Prostate gland (tissue), 2 donors: ENCODE results near the gene PXDC1. TPM values are rescaled to one million over a fixed set of nuclear protein-coding genes. Genes with fewer than 3 reads are reported as not detected.
"Not testable (repeated sequence)": the region's sequence is repeated elsewhere in the genome, so short reads cannot be mapped to it uniquely, and the experiment has no call there.

Source experiments
- DNase-seq: peaks from one replicate; pipeline ENCODE4 v3.0.0-alpha.2; 2019; ENCODE audit warnings: low spot score
- H3K27ac ChIP-seq, 2 donors: fragments of 200-600 bp; sonication (generic); 2 replicates each; pipeline ENCODE4 v1.5.1; 2017 to 2019
- H3K27me3 ChIP-seq: fragments of 200-600 bp; sonication (generic); replicated peaks from 2 replicates; pipeline ENCODE4 v1.5.1; 2019; ENCODE audit not compliant: insufficient read depth
- H3K36me3 ChIP-seq, 2 donors: fragments of 200-600 bp; sonication (generic); 1 replicate in 1 of 2; 2 replicates in 1 of 2; pipeline versions ENCODE4 v1.5.1 to v1.8.1; 2017 to 2019
- H3K4me1 ChIP-seq: fragments of 200-600 bp; sonication (generic); replicated peaks from 2 replicates; pipeline ENCODE4 v1.5.1; 2019
- H3K4me3 ChIP-seq, 2 donors: fragments of 200-600 bp; sonication (generic); 2 replicates each; pipeline ENCODE4 v1.5.1; 2017 to 2019
- H3K9me3 ChIP-seq: fragments of 200-600 bp; sonication (generic); 2 replicates; pipeline ENCODE4 v1.5.1; 2017
- POLR2A ChIP-seq: fragments of 450-650 bp; IDR thresholded peaks from one replicate; pipeline ENCODE4 v1.6.1; 2016; ENCODE audit warnings: antibody characterized with exemption, mild to moderate bottlenecking
- POLR2AphosphoS5 ChIP-seq: sonication (generic); formaldehyde crosslinking; IDR thresholded peaks from one replicate; pipeline ENCODE4 v1.6.1; 2017; ENCODE audit warnings: antibody characterized with exemption
- WGBS: methylation state at CpG from one replicate; pipeline ENCODE4 v1.1.5; 2018; 5-methylcytosine and 5-hydroxymethylcytosine counted together
- intact Hi-C: fragments of 100-400 bp; cut with DNase I; formaldehyde crosslinking; loops from one replicate; pipeline ENCODE4 v1.14.2; 2022
- total RNA-seq, 2 donors: library from RNA; depleted of rRNA; stranded (reverse); fragments of >200 nt; gene quantifications; one replicate each; pipeline ENCODE4 v1.1.0, GENCODE V29; 2016
- TF ChIP-seq, protein P1 (sequence below), 4 experiments: fragments of 200-600 bp in 2 of 4; fragments of 450-650 bp in 2 of 4; sonication (generic) in 2 of 4; IDR thresholded peaks; 1 replicate in 3 of 4; 2 replicates in 1 of 4; pipeline ENCODE4 v1.5.1; 2016 to 2019; ENCODE audit warnings: antibody characterized with exemption in 4 of 4, mild to moderate bottlenecking in 2 of 4, moderate library complexity in 2 of 4

The PXDC1 gene
- total RNA-seq, 2 donors from 2014 or later = 40.5 to 59.5 TPM

- no peaks in the 10 kb centered on the region for H3K36me3 ChIP-seq
- H3K27me3 ChIP-seq = no peaks in the 10 kb centered on the region
- H3K4me1 ChIP-seq = no peaks in the 10 kb centered on the region
- 78% methylated on average over 9 of the region's 9 CpGs for WGBS
- TF ChIP-seq POLR2AphosphoS5 = no peak
- no peak for TF ChIP-seq POLR2A
- TF ChIP-seq, protein P1, sequence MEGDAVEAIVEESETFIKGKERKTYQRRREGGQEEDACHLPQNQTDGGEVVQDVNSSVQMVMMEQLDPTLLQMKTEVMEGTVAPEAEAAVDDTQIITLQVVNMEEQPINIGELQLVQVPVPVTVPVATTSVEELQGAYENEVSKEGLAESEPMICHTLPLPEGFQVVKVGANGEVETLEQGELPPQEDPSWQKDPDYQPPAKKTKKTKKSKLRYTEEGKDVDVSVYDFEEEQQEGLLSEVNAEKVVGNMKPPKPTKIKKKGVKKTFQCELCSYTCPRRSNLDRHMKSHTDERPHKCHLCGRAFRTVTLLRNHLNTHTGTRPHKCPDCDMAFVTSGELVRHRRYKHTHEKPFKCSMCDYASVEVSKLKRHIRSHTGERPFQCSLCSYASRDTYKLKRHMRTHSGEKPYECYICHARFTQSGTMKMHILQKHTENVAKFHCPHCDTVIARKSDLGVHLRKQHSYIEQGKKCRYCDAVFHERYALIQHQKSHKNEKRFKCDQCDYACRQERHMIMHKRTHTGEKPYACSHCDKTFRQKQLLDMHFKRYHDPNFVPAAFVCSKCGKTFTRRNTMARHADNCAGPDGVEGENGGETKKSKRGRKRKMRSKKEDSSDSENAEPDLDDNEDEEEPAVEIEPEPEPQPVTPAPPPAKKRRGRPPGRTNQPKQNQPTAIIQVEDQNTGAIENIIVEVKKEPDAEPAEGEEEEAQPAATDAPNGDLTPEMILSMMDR (IDR thresholded peaks at IDR 0.05) = no peak
- DNase-seq = no peak
- peak overlapping the region in 1 of 2 donors; percentile 22 for H3K27ac ChIP-seq
- intact Hi-C loops = no loop called here
- H3K4me3 ChIP-seq = no peak overlapping the region
- H3K9me3 ChIP-seq = no peaks in the 10 kb centered on the region
Measured at GRCh38 chr6:3722785-3723184, 28.7 kb downstream of the PXDC1 start.

GRCh38 chr6:3721810-3722621, 29.5 kb downstream of the PXDC1 start:
- H3K27me3 ChIP-seq = no peaks in the 10 kb centered on the region
- no peak for DNase-seq
- H3K4me1 ChIP-seq = no peaks in the 10 kb centered on the region
- H3K9me3 ChIP-seq = no peaks in the 10 kb centered on the region
- 67% methylated on average over 11 of the region's 11 CpGs for WGBS
- TF ChIP-seq POLR2AphosphoS5 = peak; percentile 13
- TF ChIP-seq, protein P1 (IDR thresholded peaks at IDR 0.05) = no peak
- no peak for TF ChIP-seq POLR2A
- intact Hi-C loops = no loop called here
- peak overlapping the region in 1 of 2 donors; percentile 22 for H3K27ac ChIP-seq
- H3K36me3 ChIP-seq = no peaks in the 10 kb centered on the region
- H3K4me3 ChIP-seq = no peak overlapping the region

- intact Hi-C loops, H3K9me3 ChIP-seq, H3K27me3 ChIP-seq, H3K4me1 ChIP-seq, DNase-seq, H3K36me3 ChIP-seq, H3K27ac ChIP-seq, H3K4me3 ChIP-seq: not testable (repeated sequence)
- WGBS = 97% methylated on average over 24 of the region's 24 CpGs
Measured at GRCh38 chr6:3720770-3721169, 30.7 kb downstream of the PXDC1 start.

GRCh38 chr6:3719462-3720308, 31.8 kb downstream of the PXDC1 start:
- TF ChIP-seq POLR2AphosphoS5 (peak; percentile 58), POLR2A (peak; percentile 40)
- TF ChIP-seq, protein P1 (IDR thresholded peaks at IDR 0.05) = no peak
- Histone ChIP-seq H3K9me3 (no peaks in the 10 kb centered on the region), H3K36me3 (no peaks in the 10 kb centered on the region), H3K4me3 (peak overlapping the region; percentile 3 to 41), H3K27me3 (no peaks in the 10 kb centered on the region), H3K27ac (peak overlapping the region in 1 of 2 donors; percentile 73), H3K4me1 (no peaks in the 10 kb centered on the region)
- 40% methylated on average over 22 of the region's 22 CpGs for WGBS
- intact Hi-C loops = no loop called here
- DNase-seq = no peak

DNA sequence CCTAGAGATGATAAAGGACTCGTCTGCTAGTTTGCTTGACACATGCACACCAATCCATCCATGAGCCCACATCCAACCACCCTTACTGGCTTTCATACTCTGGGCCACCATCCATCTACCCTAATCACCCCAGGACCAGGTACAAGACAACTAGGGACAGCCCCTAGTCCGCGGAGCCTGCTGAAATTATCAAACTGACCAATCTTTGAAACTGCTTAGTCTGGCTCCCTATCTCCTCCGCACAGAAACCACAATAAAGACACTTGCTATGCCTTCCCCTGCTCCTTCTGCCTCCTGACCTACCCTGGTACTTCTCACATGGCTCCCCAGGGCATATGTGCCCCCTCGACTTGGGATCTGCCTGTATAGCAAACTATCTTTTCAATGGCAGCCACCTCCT, 33.1 kb downstream of the PXDC1 start:
- H3K27me3 ChIP-seq = no peaks in the 10 kb centered on the region
- no peaks in the 10 kb centered on the region for H3K36me3 ChIP-seq
- DNase-seq = no peak
- intact Hi-C loops = no loop called here
- no peaks in the 10 kb centered on the region for H3K9me3 ChIP-seq
- peak overlapping the region in 1 of 2 donors; percentile 73 for H3K27ac ChIP-seq
- peak overlapping the region; percentile 3 to 41 for H3K4me3 ChIP-seq
- no peaks in the 10 kb centered on the region for H3K4me1 ChIP-seq
- TF ChIP-seq, protein P1 (IDR thresholded peaks at IDR 0.05) = no peak
- TF ChIP-seq POLR2AphosphoS5 (no peak), POLR2A (no peak)
- WGBS = 46% methylated on average over 5 of the region's 5 CpGs
